ENCODE measurements around the gene NDUFAF8.

NDUFAF8 gene

DNA sequence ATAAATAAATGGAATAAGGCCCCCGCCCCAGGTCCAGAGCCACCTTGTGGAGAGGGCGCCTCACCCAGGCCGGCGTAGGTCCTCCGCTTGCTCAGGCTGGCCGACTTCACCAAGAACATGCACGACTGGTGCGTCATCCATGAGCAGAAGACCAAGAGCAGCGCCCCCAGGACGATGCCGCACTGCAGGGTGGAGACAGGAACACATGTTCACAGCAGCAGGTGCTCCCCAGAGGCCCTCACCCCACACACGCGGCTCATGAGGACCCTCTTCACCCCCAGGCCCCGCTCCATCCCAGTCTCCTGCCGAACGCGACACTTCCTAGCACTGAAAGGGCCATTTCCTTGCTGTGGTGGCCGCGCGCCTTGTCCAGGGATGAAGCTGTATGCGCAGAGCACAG, 50.5 kb downstream of the NDUFAF8 start:
- TF ChIP-seq, protein P1, sequence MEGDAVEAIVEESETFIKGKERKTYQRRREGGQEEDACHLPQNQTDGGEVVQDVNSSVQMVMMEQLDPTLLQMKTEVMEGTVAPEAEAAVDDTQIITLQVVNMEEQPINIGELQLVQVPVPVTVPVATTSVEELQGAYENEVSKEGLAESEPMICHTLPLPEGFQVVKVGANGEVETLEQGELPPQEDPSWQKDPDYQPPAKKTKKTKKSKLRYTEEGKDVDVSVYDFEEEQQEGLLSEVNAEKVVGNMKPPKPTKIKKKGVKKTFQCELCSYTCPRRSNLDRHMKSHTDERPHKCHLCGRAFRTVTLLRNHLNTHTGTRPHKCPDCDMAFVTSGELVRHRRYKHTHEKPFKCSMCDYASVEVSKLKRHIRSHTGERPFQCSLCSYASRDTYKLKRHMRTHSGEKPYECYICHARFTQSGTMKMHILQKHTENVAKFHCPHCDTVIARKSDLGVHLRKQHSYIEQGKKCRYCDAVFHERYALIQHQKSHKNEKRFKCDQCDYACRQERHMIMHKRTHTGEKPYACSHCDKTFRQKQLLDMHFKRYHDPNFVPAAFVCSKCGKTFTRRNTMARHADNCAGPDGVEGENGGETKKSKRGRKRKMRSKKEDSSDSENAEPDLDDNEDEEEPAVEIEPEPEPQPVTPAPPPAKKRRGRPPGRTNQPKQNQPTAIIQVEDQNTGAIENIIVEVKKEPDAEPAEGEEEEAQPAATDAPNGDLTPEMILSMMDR (IDR thresholded peaks at IDR 0.05; ENCODE audit: low read depth, low read length, missing control alignments) = no peak
- no peak overlapping the region for H3K4me3 ChIP-seq (ENCODE audit: low read depth, low read length)
- DNase-seq (ENCODE audit: low read depth) = no peak

DNA sequence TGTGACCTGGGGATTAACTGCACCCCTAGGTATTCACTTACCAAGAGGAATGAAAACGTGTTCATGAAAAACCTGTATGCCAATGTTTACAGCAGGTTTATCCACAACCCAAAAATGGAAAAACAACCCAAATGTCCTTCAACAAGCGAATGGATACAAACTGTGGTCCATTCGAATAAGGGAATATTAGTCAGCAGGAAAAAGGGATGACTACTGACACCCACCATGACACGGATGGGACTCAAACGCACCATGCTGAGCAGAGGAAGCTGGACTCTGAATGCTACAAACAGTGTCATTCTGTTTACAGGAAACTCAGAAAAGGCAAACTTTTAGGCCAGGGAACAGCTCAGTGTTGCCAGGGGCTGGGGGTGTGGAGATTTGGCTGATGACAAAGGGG, 51.1 kb downstream of the NDUFAF8 start:
- DNase-seq (ENCODE audit: low read depth) = no peak
- H3K4me3 ChIP-seq (ENCODE audit: low read depth, low read length) = no peak overlapping the region
- TF ChIP-seq, protein P1 (IDR thresholded peaks at IDR 0.05; ENCODE audit: low read depth, low read length, missing control alignments) = no peak

Data from GM12864 (cell line).